CD4-positive, alpha-beta T cell treated with Interleukin-6 at 100 ng/mL for 8 hours (primary cell): ENCODE results near the gene NDUFAF5.
"Not testable (repeated sequence)": the region's sequence is repeated elsewhere in the genome, so short reads cannot be mapped to it uniquely, and the experiment has no call there.

Source experiments
- DNase-seq: peaks from one replicate; pipeline ENCODE4 v3.0.0-alpha.2; 2020; ENCODE audit warnings: mixed read lengths, low spot score

NDUFAF5 gene

GRCh38 chr20:13784893-13785715, at the start of gene NDUFAF5, which contains the start of gene ESF1:
TSS of gene NDUFAF5 (plus strand) at chr20:13785028. CDS start at chr20:13785069, 41 bp downstream.
TSS of gene ESF1 (minus strand) at chr20:13784919. CDS start at chr20:13783140, 1,779 bp downstream.
- DNase-seq, result peak; percentile 93

GRCh38 chr20:13735826-13736225, 49.0 kb upstream of the NDUFAF5 start:
- DNase-seq, result no peak

GRCh38 chr20:13736436-13737191, 48.2 kb upstream of the NDUFAF5 start:
- no peak for DNase-seq

- not testable (repeated sequence) for DNase-seq
Measured at GRCh38 chr20:13738187-13738586, 46.6 kb upstream of the NDUFAF5 start.

GRCh38 chr20:13739731-13740649, 44.8 kb upstream of the NDUFAF5 start:
- no peak for DNase-seq

- DNase-seq, result no peak
Measured at GRCh38 chr20:13741879-13742278, 42.9 kb upstream of the NDUFAF5 start.

- DNase-seq, result no peak
Measured at GRCh38 chr20:13744352-13744751, 40.5 kb upstream of the NDUFAF5 start.

GRCh38 chr20:13745784-13746183, 39.0 kb upstream of the NDUFAF5 start:
- DNase-seq, result no peak

- DNase-seq, result no peak
Measured at GRCh38 chr20:13749811-13750210, 35.0 kb upstream of the NDUFAF5 start.

- DNase-seq, result no peak
Measured at GRCh38 chr20:13753436-13754036, 31.3 kb upstream of the NDUFAF5 start.

GRCh38 chr20:13755809-13756208, 29.0 kb upstream of the NDUFAF5 start:
- no peak for DNase-seq

- no peak for DNase-seq
Measured at GRCh38 chr20:13756551-13756950, 28.3 kb upstream of the NDUFAF5 start.

- no peak for DNase-seq
Measured at GRCh38 chr20:13758884-13759283, 25.9 kb upstream of the NDUFAF5 start.

- not testable (repeated sequence) for DNase-seq
Measured at GRCh38 chr20:13760451-13760946, 24.3 kb upstream of the NDUFAF5 start.

GRCh38 chr20:13765299-13765698, 19.5 kb upstream of the NDUFAF5 start:
- no peak for DNase-seq

- no peak for DNase-seq
Measured at GRCh38 chr20:13765868-13766416, 18.9 kb upstream of the NDUFAF5 start.

GRCh38 chr20:13770141-13770540, 14.7 kb upstream of the NDUFAF5 start:
- no peak for DNase-seq

- no peak for DNase-seq
Measured at GRCh38 chr20:13771853-13772453, 12.9 kb upstream of the NDUFAF5 start.

GRCh38 chr20:13772529-13772928, 12.3 kb upstream of the NDUFAF5 start:
- no peak for DNase-seq

- no peak for DNase-seq
Measured at GRCh38 chr20:13775867-13776266, 9.0 kb upstream of the NDUFAF5 start.

GRCh38 chr20:13777171-13777601, 7.6 kb upstream of the NDUFAF5 start:
- no peak for DNase-seq
